ENCODE results near the gene DNAJC27.

Gene DNAJC27

DNA sequence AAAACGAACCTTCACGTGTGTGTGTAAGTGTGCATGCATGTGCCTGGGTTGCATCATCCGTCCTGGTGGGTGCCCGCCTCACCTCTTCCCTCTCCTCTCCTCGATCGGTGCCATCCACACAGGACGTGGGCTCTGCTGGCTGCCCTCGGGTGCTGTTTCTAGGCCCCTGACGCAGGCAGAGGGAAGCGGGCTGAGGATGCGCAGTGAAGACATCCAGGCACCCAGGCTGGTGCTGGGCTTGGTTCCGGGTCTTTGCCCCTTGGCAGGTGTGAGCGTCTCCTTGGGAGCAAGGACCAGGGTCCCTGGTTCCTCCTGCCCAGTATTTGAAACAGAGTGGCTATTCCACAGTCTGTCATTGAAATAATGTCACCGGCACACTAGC is 45.5 kb downstream of the DNAJC27 start:
- no peak for DNase-seq (ENCODE audit: low read depth, low spot score)

DNA sequence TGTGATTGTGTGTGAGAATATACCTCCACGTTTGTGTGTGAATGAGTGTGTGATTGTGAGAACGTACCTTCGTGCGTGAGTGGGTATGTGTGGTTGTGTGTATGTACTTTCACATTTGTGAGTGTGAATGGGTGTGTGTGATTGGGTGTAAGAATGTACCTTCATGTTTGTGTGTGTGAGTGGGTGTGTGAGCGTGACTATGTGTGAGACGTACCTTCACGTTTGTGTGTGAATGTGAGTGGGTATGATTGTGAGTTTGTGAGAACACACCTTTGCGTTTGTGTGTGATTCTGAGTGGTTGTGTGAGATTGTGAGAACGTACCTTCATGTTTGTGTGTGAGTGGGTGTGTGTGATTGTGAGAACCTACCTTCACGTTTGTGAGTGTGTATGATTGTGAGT is 45.9 kb downstream of the DNAJC27 start:
- DNase-seq (ENCODE audit: low read depth, low spot score): no peak

DNA sequence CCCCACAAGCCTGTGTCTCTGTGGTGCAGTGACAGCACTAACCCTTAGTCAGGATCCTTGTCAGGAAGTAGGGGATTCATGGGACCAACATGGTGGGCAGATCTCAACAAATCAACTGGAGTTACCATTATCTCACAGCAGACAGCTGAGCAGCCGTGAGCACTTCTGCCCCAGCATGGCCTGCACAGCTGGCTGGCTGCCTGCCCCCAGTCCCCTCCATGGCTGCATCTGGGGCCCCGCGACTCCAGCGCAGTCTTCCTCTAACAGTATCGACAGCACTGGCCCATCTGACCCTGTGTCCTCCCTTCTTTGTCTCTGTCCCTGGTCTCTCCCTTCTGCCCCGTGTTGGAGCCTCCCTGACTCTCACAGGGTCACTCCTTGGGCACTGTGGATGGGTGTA is 47.0 kb downstream of the DNAJC27 start:
- DNase-seq (ENCODE audit: low read depth, low spot score): no peak

DNA sequence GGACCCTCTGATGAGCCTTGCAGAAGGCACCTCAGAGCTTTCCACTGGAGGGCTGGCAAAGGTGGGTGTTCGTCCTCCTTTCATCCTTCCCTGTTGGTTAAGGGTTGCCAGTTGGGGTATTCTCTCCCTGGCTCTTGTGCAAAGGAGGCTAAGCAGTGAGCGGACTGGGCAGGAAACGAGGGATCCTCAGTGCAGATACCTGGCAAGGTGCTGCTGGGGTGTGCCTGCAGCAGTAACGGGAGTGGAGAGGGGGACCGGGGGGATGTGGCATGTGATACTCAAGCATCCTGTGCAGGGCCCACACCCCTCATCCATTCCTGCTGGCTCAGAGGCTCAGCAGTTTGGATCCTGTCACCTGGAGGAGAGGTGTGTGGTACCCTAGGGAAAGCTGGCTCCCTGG is 47.5 kb downstream of the DNAJC27 start:
- DNase-seq (ENCODE audit: low read depth, low spot score): no peak

DNA sequence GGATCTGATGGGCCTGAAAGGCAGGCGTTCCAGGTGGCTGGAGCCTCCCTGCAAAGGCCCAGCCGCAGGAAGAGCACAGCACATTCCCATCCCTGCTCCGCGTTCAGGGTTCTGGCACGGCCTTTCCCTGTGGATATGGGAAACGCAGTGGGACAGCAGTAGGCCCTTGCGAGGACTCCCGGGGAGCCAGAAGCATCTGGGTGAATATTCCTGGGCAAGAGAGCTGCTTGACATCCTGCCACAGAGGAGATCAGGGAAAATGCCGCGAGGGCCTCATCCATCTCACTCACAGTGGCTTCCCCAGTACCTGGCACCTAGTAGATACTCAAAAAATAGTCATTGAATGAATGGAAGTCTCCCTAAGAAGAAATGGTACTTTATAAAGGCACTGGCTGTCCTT is 48.6 kb downstream of the DNAJC27 start:
- no peak for DNase-seq (ENCODE audit: low read depth, low spot score)

DNA sequence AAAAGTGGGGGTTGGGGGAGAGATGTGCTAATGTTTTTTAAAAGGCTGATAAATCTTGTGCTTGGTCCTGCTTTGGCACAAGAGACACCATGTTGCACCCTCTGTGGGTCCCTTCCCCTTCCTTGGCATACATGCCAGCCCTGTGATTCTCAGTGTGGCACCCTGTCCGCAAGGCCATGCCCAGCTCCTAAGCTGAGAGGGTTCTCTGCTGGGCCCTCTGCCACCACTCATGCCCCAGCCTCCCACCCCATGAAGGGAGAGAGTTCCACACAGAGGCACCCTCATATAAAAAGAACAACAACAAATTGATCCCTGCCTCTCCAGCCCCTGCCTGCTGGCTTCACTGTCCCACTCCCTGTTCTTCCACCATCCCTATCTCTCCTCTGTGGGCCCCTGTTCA is 49.2 kb downstream of the DNAJC27 start:
- DNase-seq (ENCODE audit: low read depth, low spot score): no peak

DNA sequence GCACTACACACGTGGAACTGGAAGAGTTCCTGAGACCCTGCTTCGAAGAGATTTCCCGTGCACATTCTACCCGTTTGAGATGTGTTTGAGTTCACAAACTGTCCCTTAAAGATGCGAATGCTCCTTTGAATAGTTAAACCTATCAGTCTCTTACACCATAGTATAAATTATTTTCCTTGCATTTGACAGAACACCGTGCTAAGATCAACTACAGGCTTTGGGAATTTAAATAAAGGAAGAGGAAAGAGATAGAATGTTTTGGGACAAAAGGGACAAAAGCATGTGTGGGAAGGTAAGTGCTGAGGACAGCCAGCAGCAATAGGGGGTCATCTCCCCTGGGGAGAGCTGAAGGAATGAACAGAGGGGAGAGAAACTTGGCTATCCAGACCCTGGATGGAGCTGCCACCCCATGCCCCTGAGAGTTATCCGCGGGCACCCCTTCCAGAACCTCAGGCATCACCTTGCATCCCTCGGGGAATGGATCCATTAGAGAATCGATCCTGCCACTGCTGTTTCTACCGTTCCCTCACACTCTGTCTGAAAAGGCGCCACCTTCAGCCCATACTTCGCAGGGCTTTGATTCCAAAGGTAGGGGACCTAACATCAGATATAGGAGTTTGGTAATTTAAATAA is 50.8 kb downstream of the DNAJC27 start:
- DNase-seq (ENCODE audit: low read depth, low spot score): no peak

DNA sequence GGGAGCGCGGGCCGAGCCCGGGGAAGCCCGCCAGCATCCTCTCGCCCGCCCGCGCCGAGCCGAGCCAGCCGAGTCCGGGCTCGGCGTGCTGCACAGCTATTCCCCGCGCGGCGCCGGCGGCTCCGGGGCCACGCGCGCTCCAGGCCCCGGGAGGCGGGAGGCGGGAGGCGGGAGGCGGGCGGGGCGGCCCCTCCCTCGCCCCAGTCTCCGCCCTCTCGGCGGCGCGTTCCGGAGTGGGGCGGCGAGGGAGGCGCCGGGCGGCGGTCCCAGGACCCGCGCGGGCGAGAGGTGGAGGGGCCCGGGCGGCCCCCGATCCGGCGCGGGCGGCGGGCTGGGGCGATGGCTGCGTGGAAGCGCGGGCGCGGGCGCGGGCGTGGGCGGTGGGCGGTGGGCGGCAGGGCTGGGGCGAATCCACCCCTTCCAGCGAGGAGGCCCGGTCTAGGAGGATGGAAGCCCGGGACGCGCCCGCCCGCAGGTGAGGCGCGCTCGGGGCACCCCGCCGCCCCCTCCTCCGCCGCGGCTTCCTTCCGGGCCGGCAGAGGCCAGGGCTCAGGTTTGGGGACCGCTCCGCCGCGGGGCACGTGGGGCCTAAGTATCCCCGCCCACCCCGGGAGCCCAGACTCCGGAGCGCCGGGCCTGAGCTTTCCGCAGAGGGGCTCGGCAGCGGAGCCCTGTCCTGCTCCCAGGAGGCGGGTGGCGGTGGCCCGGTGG is 51.5 kb downstream of the DNAJC27 start, which contains the start of gene ADCY3:
ADCY3 (minus strand) TSS at position 140 of the 711 bp plus-strand sequence. CDS start 1,250 bp downstream, outside the sequence.
- no peak for DNase-seq (ENCODE audit: low read depth, low spot score)

DNA sequence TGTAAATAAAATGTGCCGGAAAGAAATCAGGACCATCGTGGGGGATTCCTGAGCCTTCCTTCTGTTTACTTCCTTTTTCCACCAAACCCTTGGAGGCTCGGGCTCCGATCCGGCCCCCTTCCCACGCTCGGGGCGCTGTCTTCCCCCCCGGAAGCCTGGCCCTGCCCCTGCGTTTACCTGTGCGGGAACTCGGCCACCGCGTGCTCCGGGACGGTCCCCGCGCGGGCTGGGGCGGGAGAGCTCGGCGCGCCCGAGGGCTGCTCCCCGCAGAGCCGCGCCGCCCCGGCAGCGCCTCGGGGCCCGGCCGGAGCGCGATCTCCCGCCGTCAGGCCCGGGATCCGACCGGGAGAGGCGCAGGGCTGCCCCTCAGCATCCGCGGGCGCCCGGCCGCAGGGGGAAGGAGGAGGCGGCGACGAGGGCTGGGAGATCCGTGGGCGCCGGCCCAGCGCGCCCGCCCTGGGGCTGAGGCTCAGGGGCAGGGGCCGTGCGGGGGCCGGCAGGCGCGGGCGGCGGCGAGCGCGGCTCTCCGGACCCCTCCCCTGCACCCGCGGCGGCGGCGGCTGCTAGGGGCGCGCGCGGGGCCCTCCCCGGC is 52.2 kb downstream of the DNAJC27 start:
- no peak for DNase-seq (ENCODE audit: low read depth, low spot score)

DNA sequence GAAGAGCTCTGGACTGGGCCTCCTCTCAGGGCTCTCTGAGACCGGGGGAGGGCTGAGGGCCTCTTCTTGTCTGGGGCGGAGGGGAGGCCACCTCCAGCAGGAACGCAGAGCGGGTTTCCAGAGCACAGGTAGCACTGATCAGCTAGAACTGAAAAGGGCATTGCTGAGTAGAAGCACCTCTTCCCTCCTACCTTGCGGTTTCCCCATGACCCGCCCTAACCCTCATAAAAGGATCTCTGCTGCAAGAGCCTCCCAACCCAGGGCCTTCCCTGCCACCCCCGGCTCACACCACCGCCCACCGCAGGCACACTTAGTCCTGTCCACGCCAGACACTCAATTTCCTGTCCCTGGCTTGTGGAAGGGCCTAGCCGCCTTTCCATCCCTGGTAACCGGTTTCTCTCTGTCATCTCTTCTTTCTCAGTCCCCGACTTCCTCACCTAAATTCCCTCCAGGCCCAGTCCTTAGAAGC is 52.7 kb downstream of the DNAJC27 start:
- no peak for DNase-seq (ENCODE audit: low read depth, low spot score)

DNA sequence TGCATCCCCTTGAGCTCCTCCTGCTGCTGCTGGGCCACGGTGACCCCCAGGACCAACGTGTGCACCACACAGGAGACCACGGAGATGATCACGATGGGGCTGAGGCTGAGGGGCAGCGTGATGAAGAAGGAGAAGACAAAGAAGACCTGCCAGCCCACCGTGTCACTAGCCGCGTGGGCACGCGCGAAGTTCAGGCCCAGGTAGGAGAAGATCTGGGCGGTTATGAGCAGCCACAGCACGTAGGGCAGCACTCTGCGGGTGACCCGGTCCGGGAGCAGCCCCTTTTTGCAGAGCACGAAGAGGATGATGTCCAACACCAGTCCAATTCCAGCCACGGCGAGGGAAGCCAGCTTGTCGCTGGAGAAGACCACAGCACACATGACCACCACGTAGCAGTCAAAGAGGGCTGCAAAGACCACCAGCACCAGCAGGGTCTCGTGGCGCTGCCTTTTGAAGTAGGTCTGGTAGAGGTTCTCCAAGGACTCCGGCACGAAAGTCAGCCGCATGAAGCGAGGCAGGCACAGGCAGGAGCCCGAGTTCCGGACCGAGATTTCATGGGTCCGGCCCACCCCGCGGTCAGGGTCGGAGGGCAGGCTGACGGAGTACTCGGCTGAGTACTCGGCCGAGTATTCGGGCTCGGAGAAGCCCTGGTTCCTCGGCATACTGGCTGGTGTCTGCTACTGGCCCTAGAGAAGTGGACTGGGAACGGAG is 53.3 kb downstream of the DNAJC27 start:
- DNase-seq (ENCODE audit: low read depth, low spot score): no peak

DNA sequence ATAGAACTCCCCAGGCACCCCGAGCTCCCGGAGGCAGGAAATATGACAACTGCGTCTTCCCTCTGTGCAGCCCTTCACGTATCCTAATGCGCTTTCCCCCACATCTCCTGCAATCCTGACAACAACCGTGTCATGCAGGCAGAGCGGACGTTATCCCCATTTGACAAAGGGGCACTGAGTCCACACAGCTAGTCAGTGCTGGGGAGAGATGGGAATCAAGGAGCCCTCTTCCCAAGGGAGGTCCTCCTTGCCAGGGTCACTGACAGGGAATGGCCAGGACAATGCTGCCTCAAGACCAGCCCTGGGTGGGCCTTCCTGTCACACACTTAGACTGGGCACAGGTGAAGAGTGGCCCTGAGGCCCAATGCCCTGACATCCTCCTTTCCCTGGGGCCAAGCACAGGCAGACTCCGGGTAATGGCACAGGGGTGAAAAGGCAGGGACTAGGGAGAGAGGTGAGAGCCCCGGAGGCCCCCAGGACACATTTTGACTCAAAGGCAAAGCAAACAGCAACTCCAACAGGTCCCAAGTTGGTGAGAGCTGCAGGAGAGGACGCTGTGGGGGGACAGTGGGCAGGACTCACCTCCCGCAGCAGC is 53.9 kb downstream of the DNAJC27 start:
- DNase-seq (ENCODE audit: low read depth, low spot score): no peak

DNA sequence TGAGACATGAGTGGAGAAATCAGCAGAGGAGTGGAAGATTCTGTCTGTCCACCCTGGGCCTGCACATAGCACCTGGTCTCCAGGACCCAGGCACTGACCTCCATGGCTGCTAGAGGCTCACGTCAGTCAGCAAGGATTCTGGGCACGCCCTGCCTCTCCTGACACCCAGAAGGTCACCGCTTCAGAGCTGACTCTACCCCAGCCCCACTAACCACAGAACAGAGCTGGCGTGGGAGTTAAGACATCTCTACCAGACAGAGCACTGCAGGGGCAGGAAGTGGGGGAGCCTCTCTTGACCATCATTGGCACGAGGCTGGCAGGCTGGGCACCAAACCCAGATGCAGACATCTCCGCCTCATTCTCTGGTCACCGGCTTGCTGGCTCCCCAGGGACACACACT is 54.7 kb downstream of the DNAJC27 start:
- DNase-seq (ENCODE audit: low read depth, low spot score): no peak

DNA sequence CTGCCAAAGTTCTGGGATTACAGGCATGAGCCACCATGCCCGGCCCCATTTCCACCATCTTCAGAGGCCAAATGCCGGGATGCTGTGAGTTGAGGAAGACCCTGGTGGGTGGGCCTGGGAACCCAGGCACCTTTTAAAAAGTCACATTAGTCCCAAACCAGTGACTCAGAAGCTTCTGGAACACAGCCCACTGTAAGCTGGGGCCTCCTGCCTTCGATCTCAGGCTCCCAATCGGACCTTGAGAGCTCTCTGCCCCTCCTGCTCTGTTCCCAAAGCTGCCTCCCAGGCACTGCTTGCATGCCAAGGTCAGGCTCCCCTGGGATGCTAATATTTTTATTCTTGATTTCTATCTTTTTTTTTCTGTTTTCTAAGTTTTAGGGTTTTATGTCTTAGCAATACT is 56.0 kb downstream of the DNAJC27 start:
- DNase-seq (ENCODE audit: low read depth, low spot score): peak; percentile 58

DNA sequence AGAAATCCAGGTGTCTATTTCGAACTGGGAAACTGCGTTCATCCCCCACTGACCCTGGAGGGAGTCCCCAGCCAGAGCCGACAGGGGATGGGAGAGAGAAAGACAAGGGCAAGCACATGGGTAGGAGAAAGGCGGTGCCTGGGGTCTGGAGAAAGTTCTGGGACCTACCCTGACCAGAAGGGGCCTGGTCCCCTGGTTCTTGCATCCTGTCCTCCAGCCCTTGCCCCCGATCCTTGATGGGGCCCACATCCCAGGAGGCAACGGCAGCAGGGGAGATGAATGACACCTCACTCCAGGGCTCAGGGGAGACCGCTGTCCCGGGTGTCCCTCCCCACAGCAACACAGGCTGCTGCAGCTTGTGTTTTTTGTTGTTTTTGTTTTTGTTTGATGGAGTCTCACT is 56.6 kb downstream of the DNAJC27 start:
- DNase-seq (ENCODE audit: low read depth, low spot score): no peak

DNA sequence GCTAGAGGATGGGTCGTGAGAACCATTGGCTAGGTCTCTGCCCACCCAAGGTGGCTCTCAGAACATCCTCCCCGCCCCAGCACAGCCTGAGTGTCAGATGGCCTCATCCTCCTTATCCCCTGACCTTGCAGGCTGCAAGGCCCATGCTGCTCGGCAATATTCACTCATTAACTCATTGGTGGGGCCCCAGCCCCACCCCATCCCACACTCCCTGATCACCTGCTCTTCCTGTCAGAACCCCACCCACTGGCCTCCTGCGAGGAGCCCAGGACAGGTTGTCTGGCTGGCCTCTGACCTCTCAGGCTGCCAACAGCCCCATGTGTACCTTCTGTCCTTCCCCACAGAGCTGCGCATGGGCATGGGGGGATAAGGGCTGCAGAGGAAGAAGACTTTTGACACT is 57.0 kb downstream of the DNAJC27 start:
- DNase-seq (ENCODE audit: low read depth, low spot score): no peak

DNA sequence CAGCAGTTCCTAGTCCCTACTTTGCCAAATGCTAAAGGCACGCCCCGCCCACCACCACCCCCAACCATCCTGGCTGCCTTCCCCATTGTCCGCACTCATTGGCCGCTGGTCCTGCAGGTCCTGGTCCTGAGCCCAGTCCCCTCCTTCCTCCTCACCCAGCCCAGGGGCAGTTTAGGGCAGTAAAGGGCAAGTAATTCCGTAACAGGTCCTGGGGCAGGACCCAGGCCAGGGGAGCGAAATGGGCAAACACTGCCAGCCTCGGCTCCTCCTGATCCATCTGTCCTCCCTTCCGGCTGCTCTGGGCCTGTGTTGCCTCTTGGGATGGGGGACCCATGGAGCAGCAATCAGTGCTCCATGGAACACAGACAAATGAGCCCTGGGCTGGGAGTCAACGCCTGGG is 57.8 kb downstream of the DNAJC27 start:
- no peak for DNase-seq (ENCODE audit: low read depth, low spot score)

DNA sequence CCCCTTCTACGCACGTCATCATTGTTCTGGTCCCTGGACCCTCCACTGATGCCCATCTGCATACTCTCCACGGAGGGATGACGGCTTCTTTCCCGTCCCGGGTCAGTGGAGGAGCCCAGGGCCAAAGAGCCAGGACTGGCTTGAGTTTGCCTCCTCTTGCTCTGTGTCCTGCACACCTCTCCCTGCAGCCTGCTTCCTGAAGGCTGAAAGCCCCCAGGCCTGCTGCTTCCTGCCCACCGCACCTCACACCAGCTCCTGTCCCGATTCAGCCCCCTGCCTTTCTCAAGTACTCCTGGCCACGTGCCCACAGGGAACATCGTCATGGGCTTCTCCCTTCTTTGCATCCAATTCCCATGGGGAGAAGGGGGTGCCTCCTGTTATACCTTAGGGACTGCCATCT is 58.8 kb downstream of the DNAJC27 start:
- no peak for DNase-seq (ENCODE audit: low read depth, low spot score)

DNA sequence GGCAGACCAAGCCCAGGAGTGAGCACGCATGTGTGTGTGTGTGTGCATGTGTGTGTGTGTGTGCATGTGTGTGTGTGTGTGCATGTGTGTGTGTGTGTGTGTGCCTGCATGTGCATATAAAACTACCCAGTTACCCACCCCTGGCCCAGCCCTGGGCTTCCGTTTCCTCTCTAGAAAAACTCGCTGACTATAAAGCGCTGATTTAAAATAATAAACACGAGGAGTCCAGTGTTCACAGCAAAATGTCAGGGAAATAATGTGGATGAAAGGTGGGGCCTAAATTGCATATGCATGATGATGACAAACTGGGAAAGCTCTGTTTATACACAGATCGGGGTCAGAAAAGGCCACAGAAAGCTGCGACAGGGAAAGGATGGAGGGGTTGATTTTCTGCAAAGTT is 59.2 kb downstream of the DNAJC27 start:
- DNase-seq (ENCODE audit: low read depth, low spot score): no peak

DNA sequence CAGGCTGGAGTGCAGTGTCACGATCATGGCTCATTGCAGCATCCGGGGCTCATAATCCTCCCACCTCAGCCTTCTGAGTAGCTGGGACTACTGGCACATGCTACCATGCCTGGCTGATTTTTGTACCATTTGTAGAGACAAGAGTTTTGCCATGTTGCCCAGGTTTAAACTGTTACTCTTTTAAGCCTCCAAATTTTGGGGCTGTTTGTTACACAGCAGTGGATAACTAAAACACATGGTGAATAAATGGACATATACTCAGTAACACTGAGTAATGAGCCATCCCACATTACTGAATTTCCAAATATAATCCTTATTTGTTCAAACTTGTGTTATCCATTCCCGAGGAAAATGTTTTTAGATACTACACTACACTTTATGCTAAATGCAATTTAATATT is 61.5 kb downstream of the DNAJC27 start:
- no peak for DNase-seq (ENCODE audit: low read depth, low spot score)

DNA sequence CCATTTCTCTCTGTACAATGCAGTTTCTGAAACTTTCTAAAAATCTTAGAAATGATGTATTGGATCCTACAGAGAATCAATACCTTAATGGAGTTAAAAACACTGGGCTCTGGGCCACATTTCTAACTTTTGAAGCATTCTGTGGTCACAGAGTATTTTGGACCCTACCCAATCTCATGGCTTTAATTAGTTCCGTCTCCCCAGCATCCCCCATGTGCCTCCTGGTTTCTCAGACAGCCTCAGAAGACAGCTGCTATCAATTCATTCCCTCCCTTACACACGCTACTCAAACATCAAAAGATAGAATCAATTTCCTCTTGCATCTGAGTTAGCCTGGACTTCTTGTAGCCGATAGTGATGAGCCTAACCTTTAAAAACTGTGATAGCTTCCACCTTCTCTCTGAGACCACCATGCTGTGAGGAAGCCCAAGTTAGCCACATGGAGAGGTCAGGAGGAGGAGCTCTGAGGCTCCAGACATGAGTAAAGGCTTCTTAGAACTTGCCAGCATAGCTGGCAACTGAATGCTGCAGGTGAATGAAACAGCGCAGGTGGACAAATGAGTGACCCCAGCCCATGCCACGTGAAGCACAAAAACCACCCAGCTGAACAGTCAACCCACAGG is 62.1 kb downstream of the DNAJC27 start:
- no peak for DNase-seq (ENCODE audit: low read depth, low spot score)

DNA sequence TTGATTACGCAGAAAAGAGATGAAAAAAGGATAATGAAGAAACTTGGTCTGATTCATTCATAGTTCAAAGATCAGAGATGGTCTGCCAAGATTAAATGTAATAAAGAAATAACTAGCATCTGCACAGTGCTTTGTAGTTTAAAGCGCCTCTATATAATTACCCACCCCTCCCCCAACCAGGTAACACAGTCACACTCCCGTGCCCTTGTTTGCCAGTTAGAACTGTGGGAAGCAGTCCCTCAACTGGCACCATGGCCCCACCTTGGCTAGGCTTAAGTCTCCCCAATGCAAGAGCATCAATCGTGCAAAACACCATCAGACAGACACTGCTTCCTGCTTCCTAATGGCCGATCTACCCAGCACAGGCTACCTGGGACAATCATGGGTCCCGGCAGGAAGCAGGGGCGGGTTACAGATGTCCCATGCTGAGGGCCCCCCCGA is 63.3 kb downstream of the DNAJC27 start:
- DNase-seq (ENCODE audit: low read depth, low spot score): no peak
